GM19468 (cell line): Measurements from ENCODE around the gene TRPV4.

Experiments used
- ATAC-seq: cut with Tn5 transposase; IDR thresholded peaks from one replicate; pipeline ENCODE4 v1.9.1; 2021; ENCODE audit warnings: mild to moderate bottlenecking, moderate library complexity, moderate number of reproducible peaks; ENCODE audit not compliant: unreplicated experiment; ENCODE audit errors: extremely low read depth

TRPV4 gene

GRCh38 chr12:109783135-109783964 is 49.8 kb downstream of the TRPV4 start:
- ATAC-seq: no peak

- ATAC-seq: no peak
Observed at GRCh38 chr12:109782326-109782703, 50.9 kb downstream of the TRPV4 start.

GRCh38 chr12:109781668-109782325 is 51.4 kb downstream of the TRPV4 start:
- ATAC-seq: no peak

- no peak for ATAC-seq
Observed at GRCh38 chr12:109779382-109779781, 53.8 kb downstream of the TRPV4 start.

- no peak for ATAC-seq
Observed at GRCh38 chr12:109778684-109779083, 54.5 kb downstream of the TRPV4 start.

GRCh38 chr12:109777544-109777943 is 55.7 kb downstream of the TRPV4 start:
- no peak for ATAC-seq

GRCh38 chr12:109776624-109777023 is 56.6 kb downstream of the TRPV4 start:
- ATAC-seq: no peak

GRCh38 chr12:109775172-109775881 is 57.9 kb downstream of the TRPV4 start:
- no peak for ATAC-seq

- ATAC-seq: no peak
Observed at GRCh38 chr12:109773384-109774011, 59.7 kb downstream of the TRPV4 start.

- no peak for ATAC-seq
Observed at GRCh38 chr12:109772622-109773321, 60.4 kb downstream of the TRPV4 start.

GRCh38 chr12:109771746-109772621 is 61.2 kb downstream of the TRPV4 start:
- ATAC-seq: no peak

GRCh38 chr12:109770861-109771670 is 62.1 kb downstream of the TRPV4 start:
- no peak for ATAC-seq

GRCh38 chr12:109770104-109770860 is 62.9 kb downstream of the TRPV4 start:
- no peak for ATAC-seq

GRCh38 chr12:109768901-109769670 is 64.1 kb downstream of the TRPV4 start:
- ATAC-seq: no peak

- ATAC-seq: no peak
Observed at GRCh38 chr12:109767991-109768900, 65.0 kb downstream of the TRPV4 start.

GRCh38 chr12:109767456-109767855 is 65.7 kb downstream of the TRPV4 start:
- ATAC-seq: no peak
